Uterus (tissue), 2 donors: ENCODE measurements around the gene KCNJ16.

ENCODE experiments used
- CTCF ChIP-seq, 4 experiments: fragments of 200-600 bp in 2 of 4; fragments of 450-650 bp in 2 of 4; sonication (generic) in 2 of 4; IDR thresholded peaks; one replicate each; pipeline ENCODE4 v1.5.1; 2016 to 2019; ENCODE audit warnings: antibody characterized with exemption in 4 of 4, mild to moderate bottlenecking in 2 of 4, moderate library complexity in 1 of 4
- POLR2A ChIP-seq, 2 donors: fragments of 450-650 bp; IDR thresholded peaks; one replicate each; pipeline ENCODE4 v1.6.1; 2016; ENCODE audit warnings: antibody characterized with exemption in 2 of 2, mild to moderate bottlenecking in 1 of 2, moderate library complexity in 1 of 2

GRCh38 chr17:70053241-70054234, 21.5 kb upstream of the KCNJ16 start:
- TF ChIP-seq POLR2A (IDR thresholded peaks at IDR 0.05), result no peak
- no peak for TF ChIP-seq CTCF (IDR thresholded peaks at IDR 0.05)
